ENCODE data around the gene WDR12.
"Not testable (repeated sequence)": the region's sequence is repeated elsewhere in the genome, so short reads cannot be mapped to it uniquely, and the experiment has no call there.

The WDR12 gene

GRCh38 chr2:202911512-202912341, at the start of gene WDR12, which contains the start of gene CARF:
Gene WDR12, minus strand, starts transcription at chr2:202911673. Its CDS starts 197 bp downstream, at chr2:202911476.
Gene CARF, plus strand, starts transcription at chr2:202912275. Its CDS starts 29,628 bp downstream, at chr2:202941903.
- peak; percentile 94 for DNase-seq (ENCODE audit: low read depth)

DNA sequence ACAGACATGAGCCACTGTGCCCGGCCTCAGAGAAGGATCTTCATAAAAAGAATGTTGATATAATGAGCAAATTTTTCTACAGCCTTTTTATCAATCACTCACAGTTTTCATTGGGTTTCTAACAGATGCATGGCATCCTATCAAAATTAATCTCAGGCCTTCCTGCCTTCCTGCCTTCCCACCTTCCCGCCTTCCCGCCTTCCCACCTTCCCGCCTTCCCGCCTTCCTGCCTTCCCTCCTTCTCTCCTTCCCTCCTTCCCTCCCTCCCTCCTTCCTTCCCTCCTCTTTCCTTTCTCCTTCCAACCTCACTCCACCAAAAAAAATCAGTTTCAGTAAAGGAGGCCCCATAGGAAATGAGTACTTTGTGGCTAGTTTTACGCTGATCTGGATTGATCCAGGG, 49.1 kb upstream of the WDR12 start:
- no peak for DNase-seq (ENCODE audit: low read depth)

DNA sequence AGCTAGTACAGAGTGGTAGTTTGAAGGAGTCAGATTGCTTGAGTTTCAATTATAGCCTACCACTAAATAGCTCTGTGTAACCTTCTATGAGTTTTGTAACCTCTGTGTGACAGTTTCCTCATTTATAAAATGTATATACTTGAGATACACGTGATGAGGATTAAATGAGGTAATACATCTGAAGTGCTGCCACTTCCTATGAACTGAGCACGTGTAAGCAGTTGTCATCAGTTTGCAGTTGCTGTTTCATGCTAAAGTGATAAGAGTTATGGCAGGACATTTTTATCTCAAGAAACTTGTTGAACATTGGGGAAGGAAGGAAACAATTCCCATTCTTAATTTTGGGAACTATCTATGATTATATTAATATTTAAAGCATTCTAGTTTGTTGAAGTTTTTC, 39.1 kb upstream of the WDR12 start:
- peak; percentile 36 for DNase-seq (ENCODE audit: low read depth)

DNA sequence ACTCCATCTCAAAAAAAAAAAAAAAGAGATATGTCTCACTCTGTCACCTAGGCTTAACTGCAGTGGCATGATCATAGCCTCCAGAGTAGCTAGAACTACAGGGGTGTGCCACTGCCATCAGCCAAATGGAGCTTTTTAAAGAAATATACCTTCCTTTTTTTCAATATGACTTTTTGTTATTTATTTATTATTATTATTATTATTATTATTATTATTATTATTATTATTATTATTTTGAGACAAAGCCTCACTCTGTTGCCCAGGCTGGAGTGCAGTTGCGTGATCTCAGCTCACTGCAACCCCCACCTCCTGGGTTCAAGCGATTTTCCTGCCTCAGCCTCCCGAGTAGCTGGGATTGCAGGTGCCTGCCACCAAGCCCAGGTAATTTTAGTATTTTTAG, 37.9 kb upstream of the WDR12 start:
- DNase-seq (ENCODE audit: low read depth): not testable (repeated sequence)

GRCh38 chr2:202945497-202945896, 34.0 kb upstream of the WDR12 start:
- no peak for DNase-seq (ENCODE audit: low read depth)

DNA sequence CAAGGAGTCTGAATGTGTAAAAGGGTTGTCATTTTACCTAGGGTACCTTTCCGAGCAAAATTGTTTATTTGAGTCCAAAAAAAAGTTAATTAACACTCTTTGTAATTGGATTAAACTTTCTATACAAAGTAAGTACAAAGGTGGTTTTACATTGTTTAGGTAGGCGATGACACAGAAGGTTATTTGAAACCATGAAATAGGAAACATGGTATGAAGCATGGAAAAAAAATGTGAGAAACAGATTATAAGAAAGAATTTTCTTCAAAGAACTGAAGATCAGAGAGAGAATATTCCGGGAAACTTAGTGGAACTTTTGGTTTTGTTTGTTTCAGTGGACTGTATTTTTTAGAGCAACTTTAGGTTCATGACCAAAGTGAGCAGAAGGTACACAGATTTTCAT, 33.3 kb upstream of the WDR12 start:
- no peak for DNase-seq (ENCODE audit: low read depth)

- peak; percentile 17 for DNase-seq (ENCODE audit: low read depth)
These were observed 32.9 kb upstream of the WDR12 start for GRCh38 chr2:202944408-202944807.

DNA sequence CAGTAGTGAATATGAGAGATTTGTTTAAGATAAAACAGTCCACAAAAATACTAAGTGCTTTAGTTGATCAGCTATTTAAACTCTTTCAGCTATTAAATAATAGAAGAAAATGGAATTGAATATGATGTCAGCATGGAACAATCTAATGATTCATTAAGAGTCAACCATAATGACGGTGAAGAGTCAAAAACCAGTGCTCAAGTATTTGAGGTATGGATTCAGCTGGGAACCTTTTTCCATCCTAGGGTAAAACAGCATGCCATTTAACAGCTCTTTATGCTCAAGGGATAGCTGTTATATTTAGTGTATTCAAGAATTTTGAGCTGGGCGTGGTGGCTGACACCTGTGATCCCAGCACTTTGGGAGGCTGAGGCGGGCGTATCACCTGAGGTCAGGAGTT, 30.3 kb upstream of the WDR12 start:
- DNase-seq (ENCODE audit: low read depth): peak; percentile 14

GRCh38 chr2:202938960-202939359, 27.5 kb upstream of the WDR12 start:
- DNase-seq (ENCODE audit: low read depth): no peak

DNA sequence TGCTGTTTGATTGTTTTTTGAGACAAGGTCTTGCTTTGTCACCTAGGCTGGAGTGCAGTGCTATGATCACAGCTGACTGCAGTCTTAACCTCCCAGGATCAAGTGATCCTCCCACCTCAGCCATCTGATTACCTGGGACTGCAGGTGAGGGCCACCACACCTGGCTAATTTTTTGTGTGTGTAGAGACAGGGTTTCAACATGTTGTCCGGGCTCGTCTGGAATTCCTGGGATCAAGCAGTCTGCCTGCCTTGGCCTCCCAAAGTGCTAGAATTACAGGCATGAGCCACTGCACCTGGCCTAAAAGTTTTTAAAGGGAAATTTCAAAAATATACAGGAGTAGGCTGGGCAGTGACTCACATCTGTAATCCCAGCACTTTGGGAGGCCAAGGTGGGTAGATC, 23.0 kb upstream of the WDR12 start:
- no peak for DNase-seq (ENCODE audit: low read depth)

GRCh38 chr2:202933958-202934357, 22.5 kb upstream of the WDR12 start:
- no peak for DNase-seq (ENCODE audit: low read depth)

DNA sequence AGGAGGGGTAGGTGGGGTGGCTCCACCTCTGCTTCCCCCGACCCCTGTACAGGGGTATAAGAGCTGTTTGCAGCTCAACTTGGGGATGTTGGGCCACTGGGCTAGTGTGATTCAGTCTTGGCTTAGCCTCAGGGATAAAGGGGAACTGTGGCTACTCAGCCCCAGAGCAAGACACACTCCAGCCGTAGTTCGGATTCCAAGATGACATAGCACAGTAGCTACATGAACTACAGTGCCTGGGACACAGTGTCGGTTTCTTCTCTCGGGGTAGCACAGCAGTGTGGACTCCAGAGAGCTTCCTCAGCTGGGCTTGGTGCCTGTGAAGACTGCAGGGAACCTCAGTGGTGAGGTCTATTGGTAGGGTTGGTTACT, 21.7 kb upstream of the WDR12 start:
- DNase-seq (ENCODE audit: low read depth): peak; percentile 6

DNA sequence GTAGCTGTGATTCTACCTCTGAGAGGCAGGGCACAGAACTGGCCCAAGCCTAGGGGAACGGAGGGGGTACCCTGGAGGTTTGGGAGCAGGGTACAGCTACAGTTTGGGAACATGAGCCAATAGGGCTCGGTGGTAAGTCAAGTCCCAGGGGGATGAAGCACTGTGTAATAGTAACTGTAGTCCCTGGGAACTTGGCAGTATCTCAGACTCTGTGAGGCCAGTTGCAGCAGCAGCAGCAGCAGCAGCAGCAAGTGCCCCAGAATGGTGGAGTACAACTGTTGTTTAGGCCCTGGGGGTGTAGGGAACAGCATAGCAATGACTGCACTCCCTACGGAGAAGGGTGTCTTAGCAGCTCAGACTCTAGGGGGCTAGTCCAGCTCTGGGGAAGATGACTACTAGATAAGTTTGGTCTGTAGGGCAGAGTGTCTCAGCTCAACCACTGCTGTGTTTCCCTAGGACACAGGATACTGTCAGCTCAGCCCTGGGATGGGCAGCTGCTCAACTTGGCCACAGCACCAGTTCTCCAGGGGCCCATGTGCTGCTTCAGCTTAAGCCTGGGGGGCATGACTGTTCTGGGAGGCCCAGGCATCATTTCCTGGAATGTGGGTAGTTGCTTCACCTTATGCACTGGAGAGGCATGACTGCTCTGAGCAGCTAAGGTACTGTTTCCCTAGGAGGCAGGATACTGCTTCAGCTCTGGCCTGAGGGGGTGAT, 21.1 kb upstream of the WDR12 start:
- peak; percentile 42 for DNase-seq (ENCODE audit: low read depth)

GRCh38 chr2:202918860-202919259, 7.4 kb upstream of the WDR12 start:
- DNase-seq (ENCODE audit: low read depth): no peak

GRCh38 chr2:202912342-202913201, 1.1 kb upstream of the WDR12 start:
- peak; percentile 10 for DNase-seq (ENCODE audit: low read depth)

DNA sequence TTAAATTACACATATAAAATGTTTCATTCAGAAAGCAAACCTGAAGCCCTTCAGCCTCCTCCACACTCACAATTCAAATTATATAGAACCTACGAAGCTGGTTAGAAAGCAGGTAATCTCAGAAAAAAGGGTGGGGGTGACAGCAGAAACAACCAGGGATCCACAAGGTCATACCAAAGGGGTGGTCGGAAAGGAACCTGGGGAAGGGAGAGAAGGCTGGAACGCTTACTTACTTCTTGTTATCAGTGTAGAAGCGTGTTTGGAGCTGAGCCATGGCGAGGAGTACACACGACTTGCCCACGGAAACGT, 316 bp downstream of the WDR12 start:
- DNase-seq (ENCODE audit: low read depth): no peak

DNA sequence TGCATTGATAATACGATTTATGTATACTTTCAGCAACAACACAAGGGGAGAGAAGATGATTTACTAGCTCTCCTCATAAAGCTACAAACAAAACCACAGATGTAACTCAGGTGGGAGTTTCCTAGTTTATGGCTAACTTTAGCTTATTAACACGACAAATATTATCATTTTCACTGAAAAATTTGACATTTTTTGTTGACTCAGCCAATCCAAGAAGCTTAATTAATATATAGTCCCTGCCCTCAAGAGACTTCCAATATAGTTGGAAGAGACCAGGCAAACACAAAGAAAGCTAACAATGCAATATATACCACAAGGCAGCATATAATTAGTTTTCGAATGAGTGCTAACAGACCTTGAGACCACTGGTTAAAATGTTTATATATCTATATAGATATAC, 775 bp downstream of the WDR12 start:
- DNase-seq (ENCODE audit: low read depth): no peak

DNA sequence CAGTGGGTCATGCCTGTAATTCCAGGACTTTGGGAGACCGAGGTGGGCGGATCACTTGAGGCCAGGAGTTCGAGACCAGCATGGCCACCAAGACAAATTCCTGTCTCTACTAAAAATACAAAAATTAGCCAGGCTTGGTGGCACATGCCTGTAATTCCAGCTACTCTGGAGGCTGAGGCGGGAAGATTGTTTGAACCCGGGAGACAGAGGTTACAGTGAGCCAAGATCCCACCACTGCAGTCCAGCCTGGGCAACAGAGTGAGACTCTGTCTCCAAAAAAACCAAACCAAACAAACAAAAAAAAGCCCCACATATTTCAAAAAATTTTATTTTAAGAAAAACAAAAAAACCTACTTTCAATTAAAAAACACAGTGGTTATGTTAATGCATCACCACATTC, 1.2 kb downstream of the WDR12 start:
- DNase-seq (ENCODE audit: low read depth): not testable (repeated sequence)

GRCh38 chr2:202909394-202910192, 1.9 kb downstream of the WDR12 start:
- peak; percentile 29 for DNase-seq (ENCODE audit: low read depth)

- no peak for DNase-seq (ENCODE audit: low read depth)
These were observed 3.3 kb downstream of the WDR12 start for GRCh38 chr2:202908186-202908585.

DNA sequence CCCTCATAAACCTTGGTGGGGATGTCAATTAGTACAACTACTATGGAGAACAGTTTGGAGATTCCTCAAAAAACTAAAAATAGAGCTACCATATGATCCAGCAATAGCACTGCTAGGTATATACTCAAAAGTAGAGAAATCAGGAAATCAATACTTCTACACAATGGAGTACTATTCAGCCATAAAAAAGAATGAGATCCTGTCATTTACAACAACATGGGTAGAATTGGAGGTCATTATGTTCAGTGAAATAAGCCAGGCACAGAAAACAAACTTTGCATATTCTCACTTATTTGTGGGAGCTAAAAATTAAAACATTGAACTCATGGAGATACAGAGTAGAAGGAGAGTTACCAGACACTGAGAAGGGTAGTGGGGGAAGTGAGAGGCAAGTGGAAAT, 6.0 kb downstream of the WDR12 start:
- not testable (repeated sequence) for DNase-seq (ENCODE audit: low read depth)

GRCh38 chr2:202885190-202885589, 26.3 kb downstream of the WDR12 start:
- DNase-seq (ENCODE audit: low read depth): no peak
